Nucleus accumbens (tissue), 56 donors: Measurements from ENCODE around the gene SEMA3E.
"Not testable (repeated sequence)": the region's sequence is repeated elsewhere in the genome, so short reads cannot be mapped to it uniquely, and the experiment has no call there.

Experiments
- DNase-seq, 56 donors: peaks; one replicate each; lab custom pipeline; 2025; lab: John Stamatoyannopoulos, UW

SEMA3E gene

GRCh38 chr7:83457022-83457892 lies 191.7 kb downstream of the SEMA3E start:
- DNase-seq = no peak

GRCh38 chr7:83456413-83456812 lies 192.5 kb downstream of the SEMA3E start:
- DNase-seq = no peak

GRCh38 chr7:83455612-83456011 lies 193.3 kb downstream of the SEMA3E start:
- no peak for DNase-seq

- no peak for DNase-seq
Observed at GRCh38 chr7:83452256-83452655, 196.7 kb downstream of the SEMA3E start.

- DNase-seq = peak in 1 of 56 donors; percentile 1
Observed at GRCh38 chr7:83451501-83452045, 197.4 kb downstream of the SEMA3E start.

- DNase-seq = no peak
Observed at GRCh38 chr7:83449781-83450180, 199.2 kb downstream of the SEMA3E start.

- no peak for DNase-seq
Observed at GRCh38 chr7:83447681-83448080, 201.3 kb downstream of the SEMA3E start.

- no peak for DNase-seq
Observed at GRCh38 chr7:83446102-83446669, 202.8 kb downstream of the SEMA3E start.

- DNase-seq = no peak
Observed at GRCh38 chr7:83442911-83443310, 206.0 kb downstream of the SEMA3E start.

- no peak for DNase-seq
Observed at GRCh38 chr7:83439026-83439425, 209.9 kb downstream of the SEMA3E start.

GRCh38 chr7:83430289-83430688 lies 218.7 kb downstream of the SEMA3E start:
- DNase-seq = not testable (repeated sequence)

- DNase-seq = no peak
Observed at GRCh38 chr7:83429493-83429892, 219.4 kb downstream of the SEMA3E start.

- no peak for DNase-seq
Observed at GRCh38 chr7:83427884-83428283, 221.1 kb downstream of the SEMA3E start.

- no peak for DNase-seq
Observed at GRCh38 chr7:83426325-83426724, 222.6 kb downstream of the SEMA3E start.

- no peak for DNase-seq
Observed at GRCh38 chr7:83419013-83419412, 229.9 kb downstream of the SEMA3E start.

GRCh38 chr7:83415840-83416239 lies 233.1 kb downstream of the SEMA3E start:
- no peak for DNase-seq

- no peak for DNase-seq
Observed at GRCh38 chr7:83414947-83415346, 234.0 kb downstream of the SEMA3E start.

GRCh38 chr7:83413831-83414230 lies 235.1 kb downstream of the SEMA3E start:
- no peak for DNase-seq

GRCh38 chr7:83413424-83413823 lies 235.5 kb downstream of the SEMA3E start:
- no peak for DNase-seq

- DNase-seq = peak in 7 of 56 donors; percentile 0 to 37 (median 2)
Observed at GRCh38 chr7:83410989-83411591, 237.8 kb downstream of the SEMA3E start.

- DNase-seq = no peak
Observed at GRCh38 chr7:83394776-83395175, 254.2 kb downstream of the SEMA3E start.
